Activated T-helper 17 cell treated with anti-CD3 and anti-CD28 coated beads, Interleukin-2, amount 50 U/mL, for 72 hours (primary cell): ENCODE measurements around the gene SLC35A2. TPM values are rescaled to one million over a fixed set of nuclear protein-coding genes. Genes with fewer than 3 reads are reported as not detected.
A peak's percentile ranks its signal among the peaks of the same experiment; 100 is the strongest.
"Not testable (repeated sequence)": the region's sequence is repeated elsewhere in the genome, so short reads cannot be mapped to it uniquely, and the experiment has no call there.

Experiments
- ATAC-seq: fragments of 150-1000 bp; cut with Tn5 transposase; replicated peaks from 2 replicates; pipeline ENCODE4 v1.10.0; 2021; ENCODE audit warnings: mild to moderate bottlenecking, moderate library complexity
- H3K27ac Mint-ChIP-seq: one replicate; pipeline ENCODE4 v1.8.0; 2022; ENCODE audit warnings: mixed read lengths
- H3K27me3 Mint-ChIP-seq: one replicate; pipeline ENCODE4 v1.8.0; 2022; ENCODE audit warnings: mixed read lengths
- H3K36me3 Mint-ChIP-seq: one replicate; pipeline ENCODE4 v1.8.0; 2022; ENCODE audit warnings: low read depth, mild to moderate bottlenecking, mixed read lengths
- H3K4me1 Mint-ChIP-seq: one replicate; pipeline ENCODE4 v1.8.0; 2022; ENCODE audit warnings: mixed read lengths
- H3K4me3 Mint-ChIP-seq: one replicate; pipeline ENCODE4 v1.8.0; 2022; ENCODE audit warnings: mild to moderate bottlenecking, mixed read lengths
- H3K9me3 Mint-ChIP-seq: one replicate; pipeline ENCODE4 v1.8.0; 2022; ENCODE audit warnings: mixed read lengths
- total RNA-seq, 2 donors: library from RNA; stranded (reverse); gene quantifications; one replicate each; pipeline ENCODE4 v1.2.3, GENCODE V29; 2022

SLC35A2 gene
- total RNA-seq, 2 donors from 2014 or later, result 24.6 to 32.8 TPM

- no peaks in the 10 kb centered on the region for H3K4me1 Mint-ChIP-seq
- H3K27ac Mint-ChIP-seq, result no peak overlapping the region
- ATAC-seq, result no peak
- no peaks in the 10 kb centered on the region for H3K9me3 Mint-ChIP-seq
- H3K36me3 Mint-ChIP-seq, result peaks cover 61% of the 10 kb centered on the region
- no peaks in the 10 kb centered on the region for H3K27me3 Mint-ChIP-seq
- H3K4me3 Mint-ChIP-seq, result no peak overlapping the region
Measured at GRCh38 chrX:48901069-48901468, 10.4 kb downstream of the SLC35A2 start.

GRCh38 chrX:48899078-48899410, 12.4 kb downstream of the SLC35A2 start:
- Mint-ChIP-seq H3K27me3 (no peaks in the 10 kb centered on the region), H3K36me3 (peaks cover 62% of the 10 kb centered on the region), H3K4me1 (peaks cover 6% of the 10 kb centered on the region), H3K9me3 (no peaks in the 10 kb centered on the region), H3K4me3 (peak overlapping the region; percentile 85), H3K27ac (no peak overlapping the region)
- no peak for ATAC-seq

GRCh38 chrX:48897625-48898306, 13.7 kb downstream of the SLC35A2 start, which contains the start of the genes PQBP1 and TIMM17B:
Gene PQBP1 (plus strand): TSS chrX:48897930. CDS start chrX:48898510, 580 bp downstream.
Gene TIMM17B (minus strand): TSS chrX:48897768. CDS start chrX:48897749, 19 bp downstream.
- Mint-ChIP-seq H3K9me3 (no peaks in the 10 kb centered on the region), H3K36me3 (peaks cover 49% of the 10 kb centered on the region), H3K4me3 (peak within 1 kb of the TSS; percentile 85), H3K27me3 (no peaks in the 10 kb centered on the region), H3K4me1 (peaks cover 6% of the 10 kb centered on the region), H3K27ac (peak within 1 kb of the TSS; percentile 94)
- peak; percentile 94 for ATAC-seq

GRCh38 chrX:48897157-48897624, 14.3 kb downstream of the SLC35A2 start:
- peak overlapping the region; percentile 94 for H3K27ac Mint-ChIP-seq
- peaks cover 6% of the 10 kb centered on the region for H3K4me1 Mint-ChIP-seq
- no peaks in the 10 kb centered on the region for H3K9me3 Mint-ChIP-seq
- ATAC-seq, result peak; percentile 40
- H3K4me3 Mint-ChIP-seq, result peak overlapping the region; percentile 85
- H3K27me3 Mint-ChIP-seq, result no peaks in the 10 kb centered on the region
- H3K36me3 Mint-ChIP-seq, result peaks cover 43% of the 10 kb centered on the region

GRCh38 chrX:48896611-48897011, 14.8 kb downstream of the SLC35A2 start:
- Mint-ChIP-seq H3K27ac (peak overlapping the region; percentile 94), H3K36me3 (peaks cover 38% of the 10 kb centered on the region), H3K4me1 (peaks cover 6% of the 10 kb centered on the region), H3K9me3 (no peaks in the 10 kb centered on the region), H3K4me3 (peak overlapping the region; percentile 85), H3K27me3 (no peaks in the 10 kb centered on the region)
- ATAC-seq, result no peak

- H3K4me3 Mint-ChIP-seq, result peak overlapping the region; percentile 25
- H3K4me1 Mint-ChIP-seq, result peaks cover 6% of the 10 kb centered on the region
- ATAC-seq, result no peak
- H3K27me3 Mint-ChIP-seq, result no peaks in the 10 kb centered on the region
- H3K9me3 Mint-ChIP-seq, result no peaks in the 10 kb centered on the region
- peak overlapping the region; percentile 52 for H3K27ac Mint-ChIP-seq
- peaks cover 27% of the 10 kb centered on the region for H3K36me3 Mint-ChIP-seq
Measured at GRCh38 chrX:48894891-48895290, 16.6 kb downstream of the SLC35A2 start.

- Mint-ChIP-seq H3K4me1 (peaks cover 6% of the 10 kb centered on the region), H3K27ac (no peak overlapping the region), H3K9me3 (no peaks in the 10 kb centered on the region), H3K27me3 (no peaks in the 10 kb centered on the region), H3K36me3 (peaks cover 27% of the 10 kb centered on the region), H3K4me3 (no peak overlapping the region)
- no peak for ATAC-seq
Measured at GRCh38 chrX:48893556-48894348, 17.7 kb downstream of the SLC35A2 start.

GRCh38 chrX:48892896-48893295, 18.6 kb downstream of the SLC35A2 start:
- Mint-ChIP-seq H3K9me3 (no peaks in the 10 kb centered on the region), H3K27me3 (no peaks in the 10 kb centered on the region), H3K36me3 (peaks cover 22% of the 10 kb centered on the region), H3K4me3 (no peak overlapping the region), H3K27ac (no peak overlapping the region), H3K4me1 (peaks cover 6% of the 10 kb centered on the region)
- ATAC-seq, result no peak

GRCh38 chrX:48891402-48892288, 19.8 kb downstream of the SLC35A2 start:
- Mint-ChIP-seq H3K4me3 (peak overlapping the region; percentile 93), H3K4me1 (peaks cover 6% of the 10 kb centered on the region), H3K27ac (no peak overlapping the region), H3K9me3 (no peaks in the 10 kb centered on the region), H3K27me3 (no peaks in the 10 kb centered on the region), H3K36me3 (peaks cover 12% of the 10 kb centered on the region)
- ATAC-seq, result peak; percentile 92

GRCh38 chrX:48890934-48891401, 20.5 kb downstream of the SLC35A2 start:
- ATAC-seq, result peak; percentile 63
- H3K36me3 Mint-ChIP-seq, result peaks cover 12% of the 10 kb centered on the region
- H3K4me1 Mint-ChIP-seq, result peaks cover 6% of the 10 kb centered on the region
- H3K27me3 Mint-ChIP-seq, result no peaks in the 10 kb centered on the region
- peak overlapping the region; percentile 93 for H3K4me3 Mint-ChIP-seq
- H3K27ac Mint-ChIP-seq, result peak overlapping the region; percentile 88
- no peaks in the 10 kb centered on the region for H3K9me3 Mint-ChIP-seq

GRCh38 chrX:48890296-48890925, 21.0 kb downstream of the SLC35A2 start:
- Mint-ChIP-seq H3K27me3 (no peaks in the 10 kb centered on the region), H3K4me1 (peaks cover 5% of the 10 kb centered on the region), H3K27ac (peak overlapping the region; percentile 88), H3K9me3 (no peaks in the 10 kb centered on the region), H3K4me3 (peak overlapping the region; percentile 93), H3K36me3 (peaks cover 8% of the 10 kb centered on the region)
- no peak for ATAC-seq

GRCh38 chrX:48886586-48886985, 24.9 kb downstream of the SLC35A2 start:
- H3K4me3 Mint-ChIP-seq, H3K27ac Mint-ChIP-seq, H3K9me3 Mint-ChIP-seq, H3K4me1 Mint-ChIP-seq, H3K36me3 Mint-ChIP-seq, H3K27me3 Mint-ChIP-seq, ATAC-seq: not testable (repeated sequence)

GRCh38 chrX:48883729-48884128, 27.7 kb downstream of the SLC35A2 start:
- no peak for ATAC-seq
- Mint-ChIP-seq H3K4me1 (no peaks in the 10 kb centered on the region), H3K36me3 (no peaks in the 10 kb centered on the region), H3K27ac (no peak overlapping the region), H3K4me3 (no peak overlapping the region), H3K9me3 (no peaks in the 10 kb centered on the region), H3K27me3 (no peaks in the 10 kb centered on the region)

- not testable (repeated sequence) for H3K4me3 Mint-ChIP-seq, H3K27ac Mint-ChIP-seq
Measured at GRCh38 chrX:48876944-48877343, 34.5 kb downstream of the SLC35A2 start.

More at GRCh38 chrX:48876944-48877343, 34.5 kb downstream of the SLC35A2 start:
- not testable (repeated sequence) for H3K9me3 Mint-ChIP-seq, H3K27me3 Mint-ChIP-seq, ATAC-seq, H3K4me1 Mint-ChIP-seq, H3K36me3 Mint-ChIP-seq
